ENCODE measurements around the gene AHNAK2.
A peak's percentile ranks its signal among the peaks of the same experiment; 100 is the strongest.

The AHNAK2 gene

GRCh38 chr14:104984056-104984894 lies 6.1 kb upstream of the AHNAK2 start:
- DNase-seq = no peak

- DNase-seq = no peak
These were observed 5.1 kb upstream of the AHNAK2 start for GRCh38 chr14:104983231-104983721.

GRCh38 chr14:104982548-104983230 lies 4.5 kb upstream of the AHNAK2 start:
- no peak for DNase-seq

- DNase-seq = no peak
These were observed 3.7 kb upstream of the AHNAK2 start for GRCh38 chr14:104981699-104982541.

DNA sequence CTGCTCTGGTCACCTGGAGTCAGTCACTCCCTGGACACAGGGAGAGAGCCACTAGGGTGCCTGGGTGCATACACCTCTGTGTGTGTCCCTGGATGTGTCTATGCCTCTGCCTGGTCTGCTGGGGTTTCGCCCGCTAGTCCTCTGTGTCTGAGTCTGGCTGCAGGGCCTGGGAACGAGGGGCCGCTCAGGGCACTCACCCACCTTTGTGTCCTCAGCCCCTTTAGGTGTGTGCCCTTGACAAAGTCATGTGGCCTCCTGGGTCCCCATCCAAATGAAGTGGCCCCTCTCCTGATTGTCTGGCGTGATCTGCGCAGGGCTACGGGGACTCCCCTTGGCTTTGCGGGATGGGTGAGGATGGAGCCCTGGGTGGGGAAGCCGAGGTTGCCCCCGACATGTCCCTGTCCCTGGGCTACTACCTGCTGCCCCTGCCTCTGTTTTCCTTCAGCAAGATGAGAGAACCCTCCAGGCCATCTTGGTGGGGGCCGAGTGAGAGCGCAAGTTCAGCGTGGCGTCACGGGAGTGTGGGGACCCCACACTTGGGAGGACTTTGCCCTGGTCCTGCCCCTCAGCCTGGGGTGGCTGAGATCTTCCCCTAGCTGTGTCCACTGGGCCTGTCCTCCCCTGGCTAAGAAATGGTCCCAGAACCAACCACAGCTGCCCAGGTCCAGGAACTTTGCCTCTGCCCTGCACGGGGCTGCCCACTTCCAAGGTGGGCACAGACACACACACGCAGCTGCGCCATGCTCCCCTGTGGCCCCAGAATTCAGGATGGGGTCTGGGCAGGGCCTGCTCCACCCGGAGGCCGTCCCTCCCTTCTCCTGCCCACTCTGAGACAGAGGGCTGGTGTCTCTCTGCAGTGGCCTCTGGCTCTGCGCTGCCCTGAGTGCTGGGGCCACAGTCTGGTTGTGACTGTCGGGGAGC lies 2.7 kb upstream of the AHNAK2 start:
- DNase-seq = no peak

DNA sequence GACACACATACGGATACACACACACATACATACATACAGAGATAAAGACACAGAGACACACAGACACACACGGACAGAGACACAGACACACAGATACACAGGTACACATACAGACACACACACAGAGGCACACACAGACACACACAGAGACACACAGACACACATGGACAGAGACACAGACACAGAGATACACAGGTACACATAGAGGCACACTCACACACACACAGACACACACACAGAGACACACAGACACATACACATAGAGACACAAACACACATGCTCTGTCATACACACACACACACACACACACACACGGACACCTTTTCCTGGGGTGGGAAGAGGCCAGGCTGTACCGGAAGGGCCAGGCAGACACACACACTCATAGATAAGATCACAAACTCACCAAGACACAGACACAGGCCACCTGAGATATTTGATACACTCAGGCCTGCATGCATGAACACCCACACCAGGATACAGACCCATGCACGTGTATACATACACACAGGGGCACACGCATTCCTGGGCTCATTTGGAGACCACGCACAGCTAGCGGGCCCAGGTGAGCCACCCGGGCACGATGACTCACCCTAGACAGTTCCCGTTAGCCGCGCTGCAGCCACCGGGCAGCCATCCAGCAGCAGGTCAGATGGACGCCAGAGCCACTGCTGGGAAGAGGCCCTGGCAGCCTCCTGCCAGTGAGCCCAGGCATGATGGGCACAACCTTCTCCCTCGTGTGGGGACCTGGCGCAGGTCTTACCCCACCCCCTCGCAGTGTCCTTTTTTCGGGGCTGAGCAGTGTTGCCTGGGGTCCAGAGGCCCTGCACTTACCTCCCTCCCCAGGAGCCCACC lies 1.8 kb upstream of the AHNAK2 start:
- DNase-seq = no peak

DNA sequence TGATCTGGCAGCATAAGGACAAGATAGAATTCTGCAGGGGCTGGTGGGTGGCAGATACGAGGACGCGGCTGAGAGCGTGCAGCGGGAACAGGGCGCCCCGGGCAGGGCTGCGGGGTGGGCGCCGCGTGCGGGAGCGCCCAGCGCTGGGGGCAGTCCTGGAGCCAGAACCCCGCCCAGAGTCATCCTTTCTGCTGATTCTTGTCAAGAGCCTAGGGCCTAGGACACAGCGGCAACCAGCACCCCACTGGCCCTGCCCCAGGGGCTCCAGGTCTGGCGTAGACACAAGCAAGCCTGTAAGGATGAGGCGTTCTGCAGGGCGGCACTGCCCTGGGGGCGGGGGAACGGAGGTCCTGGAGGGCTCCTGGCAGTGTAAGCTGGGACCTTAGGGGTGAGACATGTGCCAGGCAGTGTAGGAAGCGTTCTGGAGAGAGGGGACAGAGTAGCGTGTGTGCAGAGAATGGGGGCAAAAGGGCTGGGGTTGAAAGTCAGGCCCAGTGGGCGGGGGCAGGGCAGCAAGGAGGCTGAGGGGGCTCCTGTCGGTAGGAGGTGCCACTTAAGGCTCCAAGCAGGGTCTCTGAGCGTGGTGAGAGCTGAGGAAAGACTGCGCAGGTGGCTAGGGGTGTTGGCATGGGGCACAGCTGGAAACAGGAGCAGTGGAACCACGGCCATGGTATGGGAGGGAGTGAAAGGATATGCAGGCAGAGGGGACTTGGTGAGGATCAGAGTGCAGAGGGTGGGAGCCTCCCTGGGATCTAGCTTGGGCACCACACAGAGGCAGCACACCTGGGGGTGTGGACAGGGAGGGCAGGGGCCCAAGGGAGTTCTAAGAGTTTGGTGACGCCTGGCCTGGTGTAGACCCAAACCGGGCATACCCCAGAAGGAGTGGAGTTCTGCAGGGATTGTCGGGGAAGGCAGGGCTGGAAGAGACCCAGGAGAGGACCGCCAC lies 845 bp upstream of the AHNAK2 start:
- no peak for DNase-seq

GRCh38 chr14:104977008-104977680 lies 1.0 kb downstream of the AHNAK2 start:
- DNase-seq = no peak

- peak; percentile 74 for DNase-seq
These were observed 1.8 kb downstream of the AHNAK2 start for GRCh38 chr14:104976198-104977007.

DNA sequence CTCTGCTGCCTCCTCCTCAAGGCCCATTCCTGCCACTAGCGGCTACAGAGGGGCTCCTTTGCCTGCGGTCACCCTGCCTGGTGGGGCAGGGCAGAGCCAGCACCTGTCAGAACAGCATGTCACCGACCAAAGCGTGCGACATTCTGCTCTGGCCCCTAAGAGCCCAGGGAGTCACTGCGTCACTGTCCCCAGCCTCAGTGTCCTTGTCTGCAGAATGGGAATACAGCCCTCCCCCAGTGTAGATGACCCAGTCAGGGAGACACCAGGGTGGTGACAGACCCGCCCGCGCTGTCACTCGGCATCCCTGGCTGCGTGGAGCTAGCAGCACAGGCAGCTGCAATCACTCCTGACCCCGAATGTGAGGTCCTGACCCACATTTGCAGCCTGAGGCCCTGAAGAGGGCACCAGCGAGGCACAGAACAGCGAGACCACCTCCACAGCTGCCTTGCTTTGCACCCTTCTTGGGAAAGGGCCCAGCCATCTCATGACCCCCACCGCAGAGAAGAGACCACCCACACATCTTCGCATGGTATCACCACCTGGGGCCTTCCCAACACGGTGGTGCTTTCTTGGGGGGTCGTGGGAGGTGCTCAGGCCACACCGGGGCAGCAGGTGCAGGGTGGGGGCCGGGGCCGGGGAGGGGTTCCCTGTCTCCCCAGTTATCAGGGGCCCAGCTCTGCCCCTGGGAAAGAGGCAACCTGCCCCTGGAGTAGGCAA lies 2.5 kb downstream of the AHNAK2 start:
- DNase-seq = no peak

DNA sequence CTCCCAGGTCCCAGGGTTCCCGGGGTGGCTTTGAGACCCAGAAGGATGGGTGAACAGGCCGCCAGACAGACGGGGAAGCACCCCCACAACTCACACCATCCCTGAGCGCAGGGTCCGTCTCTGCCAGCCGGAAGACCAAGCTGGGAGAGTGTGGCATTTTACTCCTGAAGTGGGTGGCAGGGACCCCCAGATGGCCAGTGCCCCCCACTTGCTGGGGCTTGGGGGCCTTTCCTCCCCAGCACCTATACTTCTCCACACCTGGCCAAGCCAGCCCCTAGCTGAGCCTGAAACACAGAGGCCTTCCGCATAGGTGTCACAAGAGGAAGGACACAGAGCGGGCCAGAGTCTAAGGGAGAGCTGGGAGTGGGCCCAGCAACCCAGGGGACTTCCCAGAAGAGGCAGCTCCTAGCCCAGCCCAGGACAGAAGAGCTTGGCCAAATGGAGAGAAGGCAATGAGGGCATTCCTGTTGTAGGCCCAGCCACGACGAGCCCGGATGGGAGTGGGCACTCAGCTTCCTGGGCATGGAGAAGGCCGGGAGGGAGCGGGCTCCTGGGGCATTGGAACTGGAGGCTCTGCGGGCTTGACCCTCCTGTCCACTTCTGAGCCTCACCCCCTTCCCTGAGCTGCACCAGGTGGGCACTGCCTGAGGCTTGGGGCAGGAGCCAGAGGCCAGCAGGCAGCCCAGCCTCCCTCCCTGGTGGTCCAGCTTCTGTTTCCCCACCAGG lies 3.3 kb downstream of the AHNAK2 start:
- no peak for DNase-seq

- DNase-seq = no peak
These were observed 4.0 kb downstream of the AHNAK2 start for GRCh38 chr14:104974146-104974541.

DNA sequence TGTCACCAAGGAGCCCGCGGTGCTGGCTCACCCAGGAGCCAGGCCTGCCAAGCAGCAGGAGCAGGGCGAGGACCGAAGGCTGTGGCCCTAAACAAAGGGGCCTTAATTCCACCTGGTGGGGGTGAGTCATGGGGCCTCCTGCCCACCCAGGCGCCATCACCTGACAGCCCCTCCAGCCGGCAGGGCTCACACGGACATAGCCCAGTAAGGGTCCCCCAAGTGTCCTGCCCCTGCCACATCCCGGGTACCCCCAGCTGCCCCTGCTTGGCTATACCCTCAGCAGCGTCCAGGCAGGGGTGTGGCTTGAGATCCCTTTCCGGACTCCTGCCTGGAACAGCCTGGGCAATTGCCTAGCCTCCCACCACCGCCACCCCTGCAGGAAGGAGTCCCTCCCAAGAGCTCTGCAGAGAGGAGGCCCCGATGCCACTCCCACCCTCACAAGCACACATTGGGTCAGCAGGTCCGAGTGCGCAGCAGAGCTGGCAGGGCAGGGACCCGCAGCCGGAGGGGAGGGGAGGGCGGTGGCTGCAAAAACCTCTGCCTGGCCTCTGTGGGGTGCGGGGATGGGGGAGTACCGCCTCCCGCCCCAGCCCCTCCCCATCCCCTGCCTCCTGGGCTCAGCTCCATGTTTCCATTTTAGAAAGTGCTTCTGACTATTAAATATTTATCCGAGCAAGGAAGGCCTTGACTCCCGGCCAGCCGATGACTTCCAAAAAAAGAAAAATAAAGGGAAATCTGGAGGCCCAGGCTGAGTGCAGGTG lies 4.6 kb downstream of the AHNAK2 start:
- DNase-seq = no peak

DNA sequence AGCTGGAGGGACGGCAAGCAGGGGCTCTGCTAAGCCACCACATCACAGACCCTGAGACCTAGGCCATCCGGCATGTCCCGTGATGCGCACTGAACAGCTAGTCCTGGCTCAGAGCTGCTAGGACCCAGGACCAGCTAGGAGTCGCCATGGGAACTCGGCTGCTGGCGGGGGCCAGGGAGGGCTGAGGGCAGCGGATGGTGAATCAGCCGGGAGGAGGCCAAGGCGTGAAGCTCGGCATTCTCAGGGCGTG lies 5.1 kb downstream of the AHNAK2 start:
- DNase-seq = no peak

GRCh38 chr14:104972301-104973134 lies 5.7 kb downstream of the AHNAK2 start:
- DNase-seq = peak; percentile 57

Data from NCI-H510A (cell line).